Thoracic aorta (tissue), 2 donors: ENCODE results near the gene AHSG. TPM values are rescaled to one million over a fixed set of nuclear protein-coding genes. Genes with fewer than 3 reads are reported as not detected.

Source experiments
- ATAC-seq: fragments of 150-250 bp; one replicate; pipeline ENCODE4 v1.8.0; 2017; ENCODE audit warnings: low read depth; ENCODE audit not compliant: insufficient number of reproducible peaks, low FRiP score
- DNase-seq: peaks from one replicate; pipeline ENCODE4 v3.0.0-alpha.2; 2020; ENCODE audit warnings: low spot score
- H3K27ac ChIP-seq, 2 donors: fragments of 200-600 bp; sonication (generic); 1 replicate in 1 of 2; 2 replicates in 1 of 2; pipeline ENCODE4 v1.5.1; 2016; ENCODE audit warnings: mild to moderate bottlenecking in 2 of 2, moderate library complexity in 2 of 2
- H3K27me3 ChIP-seq: fragments of 200-600 bp; sonication (generic); replicated peaks from 2 replicates; pipeline ENCODE4 v1.6.0; 2016; ENCODE audit warnings: mild to moderate bottlenecking; ENCODE audit not compliant: insufficient read depth
- H3K36me3 ChIP-seq: fragments of 200-600 bp; sonication (generic); one replicate; pipeline ENCODE4 v1.5.1; 2016
- H3K4me1 ChIP-seq, 2 donors: fragments of 200-600 bp; sonication (generic); 1 replicate in 1 of 2; 2 replicates in 1 of 2; pipeline versions ENCODE4 v1.5.1 to v1.6.0; 2016; ENCODE audit warnings: low read depth in 2 of 2, mild to moderate bottlenecking in 1 of 2; ENCODE audit not compliant: control insufficient read depth in 1 of 2
- H3K4me3 ChIP-seq: fragments of 200-600 bp; sonication (generic); 2 replicates; pipeline ENCODE4 v1.5.1; 2016; ENCODE audit warnings: mild to moderate bottlenecking
- H3K9me3 ChIP-seq: fragments of 200-600 bp; sonication (generic); 2 replicates; pipeline ENCODE4 v1.5.1; 2016
- CTCF ChIP-seq: fragments of 200-600 bp; sonication (generic); IDR thresholded peaks from one replicate; pipeline ENCODE4 v1.5.1; 2019; ENCODE audit warnings: antibody characterized with exemption
- total RNA-seq, 2 donors: library from RNA; depleted of rRNA; stranded (reverse); fragments of >200 nt; gene quantifications; one replicate each; pipeline versions ENCODE4 v1.1.0 to v1.2.3, GENCODE V29; 2016

The AHSG gene
- total RNA-seq, 2 donors from 2014 or later: not detected

DNA sequence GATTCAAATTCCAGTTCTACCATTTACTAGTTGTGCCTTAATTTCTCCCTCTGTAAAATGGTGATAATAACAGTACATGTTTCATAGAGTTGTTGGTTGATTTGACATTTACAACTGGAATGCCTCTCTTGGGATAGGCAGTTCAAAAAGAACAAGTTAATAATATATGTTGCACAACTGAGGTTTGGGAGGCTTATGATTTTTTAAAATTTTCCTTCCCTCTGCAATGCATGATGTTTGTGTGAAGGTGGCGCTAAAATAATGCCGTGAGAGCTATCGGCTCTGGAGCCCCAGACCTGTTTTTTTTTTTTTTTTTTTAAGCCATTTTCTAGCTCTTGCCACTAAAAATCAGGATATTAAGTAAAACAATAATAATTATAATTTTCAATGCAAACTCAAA is 23.7 kb upstream of the AHSG start:
- no peak for DNase-seq
- no peaks in the 10 kb centered on the region for H3K4me1 ChIP-seq
- no peaks in the 10 kb centered on the region for H3K9me3 ChIP-seq
- H3K27me3 ChIP-seq: no peaks in the 10 kb centered on the region
- TF ChIP-seq CTCF: no peak
- no peak overlapping the region for H3K27ac ChIP-seq
- H3K4me3 ChIP-seq: no peak overlapping the region
- ATAC-seq: no peak
- H3K36me3 ChIP-seq: peaks cover 10% of the 10 kb centered on the region

GRCh38 chr3:186589856-186590579 is 22.8 kb upstream of the AHSG start:
- H3K27me3 ChIP-seq: no peaks in the 10 kb centered on the region
- H3K27ac ChIP-seq: no peak overlapping the region
- H3K9me3 ChIP-seq: no peaks in the 10 kb centered on the region
- no peak for ATAC-seq
- peaks cover 3% of the 10 kb centered on the region for H3K36me3 ChIP-seq
- H3K4me1 ChIP-seq: no peaks in the 10 kb centered on the region
- no peak for TF ChIP-seq CTCF
- DNase-seq: no peak
- no peak overlapping the region for H3K4me3 ChIP-seq

DNA sequence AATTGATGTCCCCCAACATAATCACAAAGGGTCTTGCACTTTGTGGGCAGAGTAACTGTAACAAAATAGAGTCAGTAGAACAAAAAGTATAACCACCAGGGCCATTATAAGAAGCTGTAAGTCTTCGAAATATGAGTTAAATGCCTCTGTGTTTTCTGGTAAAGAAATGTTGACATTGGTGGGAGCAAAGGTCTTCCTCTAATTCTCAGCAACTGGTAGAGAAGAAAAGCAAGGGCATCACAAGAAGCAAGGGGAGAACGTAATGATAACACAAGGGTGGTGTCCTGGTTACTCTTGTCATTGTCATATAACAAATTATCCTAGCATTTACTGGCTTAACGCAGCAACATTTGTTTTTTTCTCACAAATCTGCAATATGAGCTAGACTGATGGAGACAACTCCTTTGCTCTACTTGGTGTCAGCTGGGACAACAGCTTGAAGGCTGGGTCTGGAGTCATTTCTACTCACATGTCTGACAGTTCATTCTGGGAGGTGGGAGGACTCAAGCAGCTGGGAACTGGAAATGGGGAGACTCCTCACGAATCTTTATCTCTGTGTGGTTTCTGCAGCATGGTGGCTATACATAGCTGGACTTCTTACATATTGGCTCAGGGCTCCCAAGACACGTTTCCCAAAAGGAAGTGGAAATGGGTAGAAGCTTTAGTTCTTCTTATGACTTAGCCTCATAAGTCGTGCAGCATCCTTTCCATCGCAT is 22.1 kb upstream of the AHSG start:
- no peak for ATAC-seq
- Histone ChIP-seq H3K9me3 (no peaks in the 10 kb centered on the region), H3K4me3 (no peak overlapping the region), H3K27me3 (no peaks in the 10 kb centered on the region), H3K27ac (no peak overlapping the region), H3K4me1 (no peaks in the 10 kb centered on the region), H3K36me3 (no peaks in the 10 kb centered on the region)
- DNase-seq: no peak
- TF ChIP-seq CTCF: no peak

DNA sequence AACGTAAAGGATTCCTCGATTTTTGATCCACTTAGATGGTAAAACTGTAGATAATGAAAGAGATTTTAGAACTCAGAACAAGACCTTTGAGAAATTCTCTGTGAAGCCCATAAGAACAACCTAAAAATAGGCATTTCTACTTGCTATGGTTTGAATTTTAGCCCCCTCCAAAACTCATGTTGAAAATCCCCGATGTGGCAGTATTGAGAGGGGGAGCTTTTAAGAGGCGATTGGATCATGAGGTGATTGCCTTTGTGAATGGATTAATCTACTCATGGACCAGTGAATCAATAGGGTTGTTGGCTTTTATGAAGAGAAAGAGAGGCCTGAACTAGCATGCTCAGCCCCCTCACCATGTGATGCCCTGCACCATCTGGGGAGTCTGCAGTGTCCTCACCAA is 20.2 kb upstream of the AHSG start:
- no peak for DNase-seq
- H3K4me3 ChIP-seq: no peak overlapping the region

More for the DNA sequence above, 20.2 kb upstream of the AHSG start:
- Histone ChIP-seq H3K27ac (no peak overlapping the region), H3K36me3 (no peaks in the 10 kb centered on the region), H3K27me3 (no peaks in the 10 kb centered on the region), H3K4me1 (no peaks in the 10 kb centered on the region), H3K9me3 (no peaks in the 10 kb centered on the region)
- no peak for TF ChIP-seq CTCF
- no peak for ATAC-seq
